ENCODE measurements around the gene CMPK2.

Gene CMPK2

GRCh38 chr2:6838673-6839319, 26.9 kb downstream of the CMPK2 start:
- no peaks in the 10 kb centered on the region for H3K9me2 ChIP-seq (ENCODE audit: low read depth, low read length)
- no peak overlapping the region for H3K4me2 ChIP-seq (ENCODE audit: low read length)
- no peaks in the 10 kb centered on the region for H3K27me3 ChIP-seq (ENCODE audit: insufficient read depth, low read length)
- TF ChIP-seq CTCF (IDR thresholded peaks at IDR 0.05; ENCODE audit: low read length), result no peak
- TF ChIP-seq EZH2 (IDR thresholded peaks at IDR 0.05; ENCODE audit: borderline replicate concordance, low read length), result no peak
- H3K4me3 ChIP-seq (ENCODE audit: low read depth, low read length, poor library complexity, severe bottlenecking), result no peak overlapping the region
- no peak overlapping the region for H3K9ac ChIP-seq (ENCODE audit: low read length)
- H3K27ac ChIP-seq (ENCODE audit: low read depth, low read length, poor library complexity, severe bottlenecking), result no peak overlapping the region
- H3K36me3 ChIP-seq (ENCODE audit: insufficient read depth, low read length), result no peaks in the 10 kb centered on the region
- no peaks in the 10 kb centered on the region for H3K9me3 ChIP-seq (ENCODE audit: low read length)
- no peaks in the 10 kb centered on the region for H4K20me1 ChIP-seq (ENCODE audit: insufficient read depth, low read length)
- H3K4me1 ChIP-seq (ENCODE audit: insufficient read depth, low read length, severe bottlenecking), result no peaks in the 10 kb centered on the region
- no peaks in the 10 kb centered on the region for H3K79me2 ChIP-seq (ENCODE audit: insufficient read depth, low read length)
- H3F3A ChIP-seq (ENCODE audit: insufficient read depth, low read length), result no peaks in the 10 kb centered on the region
- H2AFZ ChIP-seq (ENCODE audit: low read length), result no peak overlapping the region

GRCh38 chr2:6835467-6835866, 30.2 kb downstream of the CMPK2 start:
- Histone ChIP-seq H3K4me3 (ENCODE audit: low read depth, low read length, poor library complexity, severe bottlenecking) (no peak overlapping the region), H3K9me3 (ENCODE audit: low read length) (peaks cover 3% of the 10 kb centered on the region; the same call in 1 of the 2 replicates), H3F3A (ENCODE audit: insufficient read depth, low read length) (no peaks in the 10 kb centered on the region), H3K9me2 (ENCODE audit: low read depth, low read length) (no peaks in the 10 kb centered on the region), H2AFZ (ENCODE audit: low read length) (no peak overlapping the region), H3K36me3 (ENCODE audit: insufficient read depth, low read length) (no peaks in the 10 kb centered on the region), H3K4me2 (ENCODE audit: low read length) (no peak overlapping the region), H3K27ac (ENCODE audit: low read depth, low read length, poor library complexity, severe bottlenecking) (no peak overlapping the region), H3K4me1 (ENCODE audit: insufficient read depth, low read length, severe bottlenecking) (no peaks in the 10 kb centered on the region), H3K79me2 (ENCODE audit: insufficient read depth, low read length) (no peaks in the 10 kb centered on the region), H3K9ac (ENCODE audit: low read length) (no peak overlapping the region), H4K20me1 (ENCODE audit: insufficient read depth, low read length) (no peaks in the 10 kb centered on the region), H3K27me3 (ENCODE audit: insufficient read depth, low read length) (no peaks in the 10 kb centered on the region)
- TF ChIP-seq EZH2 (IDR thresholded peaks at IDR 0.05; ENCODE audit: borderline replicate concordance, low read length), result no peak
- no peak for TF ChIP-seq CTCF (IDR thresholded peaks at IDR 0.05; ENCODE audit: low read length)

GRCh38 chr2:6834163-6834562, 31.5 kb downstream of the CMPK2 start:
- Histone ChIP-seq H3K9me3 (ENCODE audit: low read length) (peaks cover 3% of the 10 kb centered on the region; the same call in 1 of the 2 replicates), H3K27me3 (ENCODE audit: insufficient read depth, low read length) (no peaks in the 10 kb centered on the region), H3K36me3 (ENCODE audit: insufficient read depth, low read length) (no peaks in the 10 kb centered on the region), H3K9me2 (ENCODE audit: low read depth, low read length) (no peaks in the 10 kb centered on the region), H3K79me2 (ENCODE audit: insufficient read depth, low read length) (no peaks in the 10 kb centered on the region), H2AFZ (ENCODE audit: low read length) (no peak overlapping the region), H3K4me1 (ENCODE audit: insufficient read depth, low read length, severe bottlenecking) (no peaks in the 10 kb centered on the region), H3K9ac (ENCODE audit: low read length) (no peak overlapping the region), H4K20me1 (ENCODE audit: insufficient read depth, low read length) (no peaks in the 10 kb centered on the region), H3K4me2 (ENCODE audit: low read length) (no peak overlapping the region), H3K27ac (ENCODE audit: low read depth, low read length, poor library complexity, severe bottlenecking) (no peak overlapping the region), H3K4me3 (ENCODE audit: low read depth, low read length, poor library complexity, severe bottlenecking) (no peak overlapping the region), H3F3A (ENCODE audit: insufficient read depth, low read length) (no peaks in the 10 kb centered on the region)
- TF ChIP-seq CTCF (IDR thresholded peaks at IDR 0.05; ENCODE audit: low read length), result no peak
- TF ChIP-seq EZH2 (IDR thresholded peaks at IDR 0.05; ENCODE audit: borderline replicate concordance, low read length), result no peak

Measured in OCI-LY1 (cell line).